ENCODE results near the gene CSNK2B. TPM values are rescaled to one million over a fixed set of nuclear protein-coding genes. Genes with fewer than 3 reads are reported as not detected.

The CSNK2B gene
- 645 and 1,183 TPM in 2 replicates for total RNA-seq (2014; rRNA removed; shearing (Covaris generic))

- DNase-seq (ENCODE audit: low read depth): peak; percentile 100
Observed at GRCh38 chr6:31665501-31666336, at the start of gene CSNK2B. CSNK2B (plus strand) TSS chr6:31666080; CDS start chr6:31666832, 752 bp downstream.

GRCh38 chr6:31617010-31617409, 48.9 kb upstream of the CSNK2B start:
- DNase-seq (ENCODE audit: low read depth): no peak

GRCh38 chr6:31619805-31620585, 45.9 kb upstream of the CSNK2B start:
- DNase-seq (ENCODE audit: low read depth): peak; percentile 100

GRCh38 chr6:31620586-31621319, 45.1 kb upstream of the CSNK2B start, which contains the start of gene PRRC2A:
PRRC2A (plus strand) TSS chr6:31620715; CDS start chr6:31622790, 2,075 bp downstream.
- no peak for DNase-seq (ENCODE audit: low read depth)

GRCh38 chr6:31621320-31621939, 44.5 kb upstream of the CSNK2B start:
- no peak for DNase-seq (ENCODE audit: low read depth)

GRCh38 chr6:31621991-31622390, 43.9 kb upstream of the CSNK2B start:
- peak; percentile 49 for DNase-seq (ENCODE audit: low read depth)

- DNase-seq (ENCODE audit: low read depth): no peak
Observed at GRCh38 chr6:31622684-31623091, 43.2 kb upstream of the CSNK2B start.

GRCh38 chr6:31624070-31624469, 41.8 kb upstream of the CSNK2B start:
- DNase-seq (ENCODE audit: low read depth): no peak

GRCh38 chr6:31626952-31627351, 38.9 kb upstream of the CSNK2B start:
- DNase-seq (ENCODE audit: low read depth): no peak

- DNase-seq (ENCODE audit: low read depth): no peak
Observed at GRCh38 chr6:31627690-31628287, 38.1 kb upstream of the CSNK2B start.

GRCh38 chr6:31629014-31629413, 36.9 kb upstream of the CSNK2B start:
- DNase-seq (ENCODE audit: low read depth): no peak

- DNase-seq (ENCODE audit: low read depth): no peak
Observed at GRCh38 chr6:31630177-31630934, 35.5 kb upstream of the CSNK2B start.

GRCh38 chr6:31631209-31631608, 34.7 kb upstream of the CSNK2B start:
- no peak for DNase-seq (ENCODE audit: low read depth)

- DNase-seq (ENCODE audit: low read depth): no peak
Observed at GRCh38 chr6:31631681-31632278, 34.1 kb upstream of the CSNK2B start.

- no peak for DNase-seq (ENCODE audit: low read depth)
Observed at GRCh38 chr6:31632279-31632946, 33.5 kb upstream of the CSNK2B start.

- no peak for DNase-seq (ENCODE audit: low read depth)
Observed at GRCh38 chr6:31633447-31633846, 32.4 kb upstream of the CSNK2B start.

GRCh38 chr6:31634131-31634530, 31.7 kb upstream of the CSNK2B start:
- DNase-seq (ENCODE audit: low read depth): no peak

- DNase-seq (ENCODE audit: low read depth): no peak
Observed at GRCh38 chr6:31634969-31635575, 30.8 kb upstream of the CSNK2B start.

All from M059J (cell line).